Epithelial cell of proximal tubule (primary cell): ENCODE measurements around the gene CD52. TPM values are rescaled to one million over a fixed set of nuclear protein-coding genes. Genes with fewer than 3 reads are reported as not detected.
"Not testable (repeated sequence)": the region's sequence is repeated elsewhere in the genome, so short reads cannot be mapped to it uniquely, and the experiment has no call there.

Experiments used
- DNase-seq: peaks from one replicate; pipeline ENCODE4 v3.0.0-alpha.2; 2011; ENCODE audit warnings: low read depth
- H3K4me3 ChIP-seq: 2 replicates; pipeline ENCODE4 v1.5.1; 2011; ENCODE audit warnings: low read depth, mild to moderate bottlenecking, low read length
- total RNA-seq: library from RNA; depleted of rRNA; stranded (reverse); fragments of >200 nt; gene quantifications from 2 replicates; pipeline ENCODE4 v1.2.3, GENCODE V29; 2015
- TF ChIP-seq, protein P1 (sequence below): conservative IDR thresholded peaks from 2 replicates; pipeline ENCODE4 v1.5.1; 2012; ENCODE audit warnings: low read depth, mild to moderate bottlenecking, low read length

Gene CD52
- total RNA-seq, 1 donor from 2014 or later, result not detected

DNA sequence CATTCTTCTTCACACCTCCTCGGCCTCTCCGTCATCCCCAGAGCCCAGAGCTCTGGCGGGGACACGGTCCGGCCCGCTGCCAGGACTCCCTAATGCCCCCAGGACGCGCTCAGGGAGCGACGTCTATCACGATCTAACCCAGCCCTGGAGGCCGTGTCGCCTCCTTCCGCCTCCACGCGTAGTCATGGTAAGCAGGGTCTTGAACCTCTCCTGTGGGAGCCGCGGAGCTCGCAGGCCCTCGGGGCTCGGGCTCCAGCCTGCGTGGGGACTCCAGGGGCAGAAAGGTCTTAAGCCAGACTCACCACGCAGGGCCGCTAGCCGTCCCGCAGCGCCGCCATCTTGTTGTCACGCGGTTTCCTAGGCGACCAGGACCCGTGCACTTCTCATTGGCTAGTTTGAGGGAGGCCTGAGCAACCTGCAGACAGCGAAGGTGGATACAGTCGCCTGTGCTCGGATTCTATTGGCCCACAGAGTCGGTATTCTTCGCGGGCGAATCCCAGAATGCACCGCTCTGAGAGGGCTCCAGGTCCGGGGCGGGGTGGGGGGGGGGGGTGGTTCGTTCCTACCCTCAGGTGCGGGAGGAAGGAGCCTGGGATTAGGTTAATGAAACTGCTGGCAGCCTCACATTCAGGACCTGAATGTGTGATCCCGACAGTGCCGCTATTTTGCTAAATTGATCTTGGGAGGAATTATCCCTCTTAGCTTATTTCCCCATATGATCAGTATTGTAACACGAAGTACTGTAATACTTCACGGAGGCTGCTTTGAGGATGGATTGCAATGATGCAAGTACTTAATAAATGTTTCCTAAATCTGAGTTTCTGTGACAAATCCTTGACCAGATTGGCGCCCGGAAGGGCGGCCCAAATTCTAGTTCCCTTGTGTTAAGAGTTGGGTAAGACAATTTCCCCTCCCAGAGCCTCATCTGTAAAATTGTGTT, 11.2 kb upstream of the CD52 start, which contains the start of gene UBXN11:
Gene UBXN11 (minus strand): TSS at position 347 of the 940 bp plus-strand sequence. CDS start 3,753 bp downstream, outside the sequence.
- TF ChIP-seq, protein P1, sequence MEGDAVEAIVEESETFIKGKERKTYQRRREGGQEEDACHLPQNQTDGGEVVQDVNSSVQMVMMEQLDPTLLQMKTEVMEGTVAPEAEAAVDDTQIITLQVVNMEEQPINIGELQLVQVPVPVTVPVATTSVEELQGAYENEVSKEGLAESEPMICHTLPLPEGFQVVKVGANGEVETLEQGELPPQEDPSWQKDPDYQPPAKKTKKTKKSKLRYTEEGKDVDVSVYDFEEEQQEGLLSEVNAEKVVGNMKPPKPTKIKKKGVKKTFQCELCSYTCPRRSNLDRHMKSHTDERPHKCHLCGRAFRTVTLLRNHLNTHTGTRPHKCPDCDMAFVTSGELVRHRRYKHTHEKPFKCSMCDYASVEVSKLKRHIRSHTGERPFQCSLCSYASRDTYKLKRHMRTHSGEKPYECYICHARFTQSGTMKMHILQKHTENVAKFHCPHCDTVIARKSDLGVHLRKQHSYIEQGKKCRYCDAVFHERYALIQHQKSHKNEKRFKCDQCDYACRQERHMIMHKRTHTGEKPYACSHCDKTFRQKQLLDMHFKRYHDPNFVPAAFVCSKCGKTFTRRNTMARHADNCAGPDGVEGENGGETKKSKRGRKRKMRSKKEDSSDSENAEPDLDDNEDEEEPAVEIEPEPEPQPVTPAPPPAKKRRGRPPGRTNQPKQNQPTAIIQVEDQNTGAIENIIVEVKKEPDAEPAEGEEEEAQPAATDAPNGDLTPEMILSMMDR, result no peak
- DNase-seq, result peak; percentile 74
- peak within 1 kb of the TSS; percentile 97 for H3K4me3 ChIP-seq

DNA sequence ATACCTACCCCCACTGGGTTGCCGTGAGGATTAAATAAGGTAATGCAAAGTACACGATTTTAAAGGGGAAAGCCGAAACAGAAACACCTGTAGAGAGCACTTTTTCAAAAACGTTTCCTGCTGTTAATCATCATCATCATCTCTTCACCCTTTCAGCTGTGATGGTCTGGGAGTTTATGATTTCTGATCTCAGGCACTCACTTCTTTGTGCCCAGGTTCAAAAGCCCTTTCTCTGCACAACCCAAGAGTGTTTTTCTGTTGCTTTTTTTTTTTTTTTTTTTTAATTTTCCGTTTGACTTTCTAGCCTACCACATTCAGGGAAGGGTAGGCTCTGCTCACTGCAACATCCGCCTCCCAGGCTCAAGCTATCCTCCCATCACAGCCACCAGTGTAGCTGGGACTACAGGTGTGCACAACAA, 10.4 kb upstream of the CD52 start:
- no peak for DNase-seq
- H3K4me3 ChIP-seq, result no peak overlapping the region
- TF ChIP-seq, protein P1, result no peak

DNA sequence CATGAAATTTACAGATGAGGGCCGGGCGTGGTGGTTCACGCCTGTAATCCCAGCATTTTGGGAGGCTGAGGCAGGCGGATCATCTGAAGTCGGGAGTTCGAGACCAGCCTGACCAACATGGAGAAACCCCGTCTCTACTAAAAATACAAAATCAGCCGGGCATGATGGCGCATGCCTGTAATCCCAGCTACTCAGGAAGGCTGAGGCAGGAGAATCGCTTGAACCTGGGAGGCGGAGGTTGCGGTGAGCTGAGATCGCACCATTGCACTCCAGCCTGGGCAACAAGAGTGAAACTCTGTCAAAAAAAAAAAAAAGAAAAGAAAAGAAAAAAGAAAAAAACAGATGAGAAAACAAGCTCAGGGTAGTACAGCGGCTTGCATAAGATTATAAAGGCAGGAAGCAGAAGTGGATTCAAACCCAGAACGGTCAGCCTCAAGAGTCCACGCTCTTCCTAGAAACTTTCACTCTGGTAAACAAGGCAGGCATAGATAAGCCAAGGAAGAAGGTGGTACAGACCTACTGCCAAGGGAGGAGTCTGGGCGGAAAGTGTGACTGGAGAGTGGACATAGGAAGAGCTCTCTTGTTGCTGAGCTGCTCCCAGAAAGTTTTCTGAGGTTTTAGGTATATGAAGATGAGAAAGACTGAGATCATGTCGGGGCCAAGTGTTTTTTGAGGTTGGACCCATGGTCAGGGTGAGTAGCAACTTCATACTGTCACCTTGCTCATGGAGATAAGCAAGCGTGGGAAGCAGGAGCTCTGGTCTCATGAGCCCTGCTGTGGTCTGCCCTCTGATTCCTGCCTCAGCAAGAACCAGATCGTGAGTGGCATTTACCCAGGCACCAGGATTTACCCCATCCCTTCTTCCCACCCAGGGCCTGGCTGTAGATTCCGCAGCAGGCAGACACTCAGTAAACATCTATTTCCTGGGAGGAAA, 9.5 kb upstream of the CD52 start:
- not testable (repeated sequence) for H3K4me3 ChIP-seq, DNase-seq

DNA sequence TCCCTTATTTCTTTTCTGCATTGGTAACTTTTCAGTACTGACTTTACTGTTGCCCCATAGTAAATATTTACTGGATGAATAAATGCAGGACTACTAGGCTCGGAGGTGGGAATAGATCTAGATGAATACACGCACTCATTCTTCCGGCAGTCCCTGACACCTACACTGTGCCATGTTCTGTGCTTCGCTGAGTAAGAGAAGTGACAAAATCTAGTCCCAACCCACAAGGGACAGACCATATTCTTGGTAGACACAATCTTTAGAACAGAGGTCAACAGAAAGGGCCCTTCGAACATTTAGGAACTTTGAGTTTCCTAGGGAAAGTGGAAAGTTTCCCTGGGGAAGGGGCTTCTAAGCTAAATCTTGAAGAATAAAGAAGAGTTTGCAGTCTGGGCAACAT, 3.3 kb upstream of the CD52 start:
- TF ChIP-seq, protein P1, result no peak
- DNase-seq, result no peak
- no peak overlapping the region for H3K4me3 ChIP-seq

DNA sequence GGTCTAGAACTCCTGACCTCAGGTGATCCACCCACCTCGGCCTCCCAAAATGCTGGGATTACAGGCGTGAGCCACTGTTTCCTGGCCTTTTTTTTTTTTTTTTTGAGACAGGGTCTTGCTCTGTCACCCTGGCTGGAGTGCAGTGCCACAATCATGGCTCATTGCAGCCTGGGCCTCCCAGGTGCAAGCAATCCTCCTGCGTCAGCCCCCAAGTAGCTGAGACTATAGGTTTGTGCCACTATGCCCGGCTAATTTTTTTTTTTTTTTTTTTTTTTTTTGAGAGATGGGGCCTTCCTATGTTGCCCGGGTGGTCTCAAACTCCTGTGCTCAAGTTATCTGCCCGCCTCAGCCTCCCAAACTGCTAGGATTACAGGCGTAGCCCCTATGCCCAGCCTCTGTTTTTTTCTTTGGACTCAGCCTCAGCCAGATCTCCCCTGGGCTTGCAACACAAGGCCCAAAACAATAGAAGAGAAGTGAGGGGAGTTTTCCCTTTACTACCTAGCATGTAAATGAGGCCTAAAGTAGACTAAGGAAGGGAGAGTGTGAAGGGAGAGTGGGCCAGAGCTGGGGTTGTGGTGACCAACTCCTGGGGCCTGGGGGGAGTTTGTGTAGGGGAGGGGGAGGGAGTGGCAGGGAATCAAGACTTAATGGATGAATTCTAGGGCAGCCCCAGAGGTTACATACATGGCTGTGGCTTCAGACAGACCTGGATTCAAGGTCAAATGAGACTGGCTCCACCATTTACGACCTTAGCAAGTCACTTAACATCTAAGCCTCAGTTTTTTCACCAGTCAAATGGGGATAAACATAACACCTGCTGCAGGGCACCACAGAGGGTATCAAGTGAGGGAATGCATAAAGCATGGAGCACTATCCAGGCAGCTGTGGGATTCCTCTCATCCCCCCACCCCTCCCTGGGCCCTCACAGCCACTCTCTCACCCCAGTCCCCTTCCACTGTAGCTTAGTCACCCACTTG, 1.6 kb upstream of the CD52 start:
- no peak for DNase-seq
- H3K4me3 ChIP-seq, result no peak overlapping the region
- TF ChIP-seq, protein P1, result no peak

DNA sequence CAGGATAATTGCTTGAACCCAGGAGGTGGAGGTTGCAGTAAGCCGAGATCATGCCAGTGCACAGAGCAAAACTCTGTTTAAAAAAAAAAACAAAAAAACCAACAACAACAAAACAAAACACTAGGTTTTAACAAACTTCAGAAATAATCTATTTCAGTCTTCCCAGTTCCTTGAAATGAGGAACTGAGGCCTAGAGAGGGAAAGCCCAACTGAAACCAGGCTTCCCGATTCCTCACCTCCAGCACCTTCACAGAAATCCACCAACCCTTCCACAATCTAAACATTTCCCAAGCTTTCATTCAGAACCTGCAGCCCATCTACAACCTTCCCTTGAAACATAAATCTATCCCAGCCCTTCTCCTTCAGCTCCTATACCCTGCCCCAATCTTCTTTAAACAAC, 612 bp upstream of the CD52 start:
- no peak overlapping the region for H3K4me3 ChIP-seq
- TF ChIP-seq, protein P1, result no peak
- DNase-seq, result no peak
